Keratinocyte (primary cell): Measurements from ENCODE around the gene MANEAL. TPM values are rescaled to one million over a fixed set of nuclear protein-coding genes. Genes with fewer than 3 reads are reported as not detected.

Experiments used
- DNase-seq: peaks from one replicate; pipeline ENCODE4 v3.0.0-alpha.2; 2011; ENCODE audit warnings: low read depth, missing footprints, low spot score
- FAIRE-seq: peaks from 2 replicates; lab custom pipeline; 2011; peaks lifted over from hg19 to GRCh38; lab: Jason Lieb, UNC
- H2AFZ ChIP-seq: 2 replicates; pipeline ENCODE4 v1.6.0; 2012; ENCODE audit warnings: low read length, control low read depth, inconsistent platforms; ENCODE audit not compliant: control insufficient read depth
- H3K27ac ChIP-seq: 2 replicates; pipeline ENCODE4 v1.5.1; 2011; ENCODE audit warnings: low read length; ENCODE audit not compliant: control insufficient read depth, insufficient read depth
- H3K27me3 ChIP-seq: 3 replicates; pipeline ENCODE4 v1.6.0; 2011; ENCODE audit warnings: low read length; ENCODE audit not compliant: control insufficient read depth, insufficient read depth; ENCODE audit errors: extremely low read depth
- H3K36me3 ChIP-seq, 2 experiments: 2 replicates in 1 of 2; 3 replicates in 1 of 2; pipeline ENCODE4 v1.5.1; 2011; ENCODE audit warnings: low read length in 2 of 2, mild to moderate bottlenecking in 1 of 2; ENCODE audit not compliant: control insufficient read depth in 2 of 2, insufficient read depth in 2 of 2; ENCODE audit errors: extremely low read depth in 1 of 2
- H3K4me1 ChIP-seq: 3 replicates; pipeline ENCODE4 v1.5.1; 2011; ENCODE audit warnings: low read length; ENCODE audit not compliant: control insufficient read depth, insufficient read depth; ENCODE audit errors: extremely low read depth
- H3K4me2 ChIP-seq: 3 replicates; pipeline ENCODE4 v1.6.0; 2011; ENCODE audit warnings: low read depth, low read length; ENCODE audit not compliant: control insufficient read depth, insufficient read depth; ENCODE audit errors: extremely low read depth
- H3K4me3 ChIP-seq, 3 experiments: fragments of 200-600 bp in 1 of 3; sonication (generic) in 1 of 3; 2 replicates in 2 of 3; 3 replicates in 1 of 3; pipeline ENCODE4 v1.5.1; 2011 to 2016; ENCODE audit warnings: low read length in 3 of 3, mild to moderate bottlenecking in 3 of 3, control low read depth in 2 of 3, inconsistent platforms in 1 of 3, low read depth in 1 of 3, mixed read lengths in 1 of 3, mixed run types in 1 of 3, moderate library complexity in 1 of 3; ENCODE audit not compliant: control insufficient read depth in 2 of 3, insufficient read depth in 2 of 3; ENCODE audit errors: extremely low read depth in 1 of 3
- H3K79me2 ChIP-seq: 2 replicates; pipeline ENCODE4 v1.6.0; 2012; ENCODE audit warnings: low read length; ENCODE audit not compliant: control insufficient read depth, insufficient read depth
- H3K9ac ChIP-seq: 3 replicates; pipeline ENCODE4 v1.6.0; 2011; ENCODE audit warnings: low read length; ENCODE audit not compliant: control insufficient read depth, insufficient read depth; ENCODE audit errors: extremely low read depth
- H3K9me1 ChIP-seq: 3 replicates; pipeline ENCODE4 v1.6.0; 2011; ENCODE audit warnings: low read length; ENCODE audit not compliant: control insufficient read depth, insufficient read depth; ENCODE audit errors: extremely low read depth
- H3K9me3 ChIP-seq: 2 replicates; pipeline ENCODE4 v1.5.1; 2012; ENCODE audit warnings: low read depth, low read length; ENCODE audit not compliant: control insufficient read depth
- H4K20me1 ChIP-seq: 3 replicates; pipeline ENCODE4 v1.6.0; 2011; ENCODE audit warnings: low read length; ENCODE audit not compliant: control insufficient read depth, insufficient read depth; ENCODE audit errors: extremely low read depth
- CTCF ChIP-seq, 3 experiments: IDR thresholded peaks in 1 of 3; conservative IDR thresholded peaks in 1 of 3; optimal IDR thresholded peaks in 1 of 3; 2 replicates in 2 of 3; 3 replicates in 1 of 3; pipeline versions ENCODE3 to v1.5.1; 2011; ENCODE audit warnings: low read length in 3 of 3, mild to moderate bottlenecking in 3 of 3, moderate library complexity in 2 of 3, control low read depth in 1 of 3, inconsistent platforms in 1 of 3; ENCODE audit not compliant: insufficient read depth in 2 of 3; ENCODE audit errors: extremely low read depth in 1 of 3
- EZH2 ChIP-seq: IDR thresholded peaks from one replicate; pipeline ENCODE4 v1.6.1; 2012; ENCODE audit warnings: inconsistent platforms, mild to moderate bottlenecking, low read length, moderate library complexity
- dilution Hi-C: fragments of 300-500 bp; cut with MboI; formaldehyde crosslinking; loops from one replicate; pipeline ENCODE4 v1.7.0; 2020; ENCODE audit warnings: low sequenced_read_pairs; ENCODE audit not compliant: extremely low pct_ligation_motif_present
- polyA plus RNA-seq, 5 experiments: library from polyadenylated mRNA; depleted of rRNA in 3 of 5; stranded (reverse) in 3 of 5; stranded (forward) in 1 of 5; unstranded in 1 of 5; fragments of >200 nt; gene quantifications; 1 replicate in 1 of 5; 2 replicates in 3 of 5; 3 replicates in 1 of 5; pipeline versions ENCODE4 v1.2.1 to v1.2.3, GENCODE V29; 2011 to 2012; ENCODE audit warnings: missing spikeins in 2 of 5, low read depth in 1 of 5, low replicate concordance in 1 of 5

Gene MANEAL
- polyA plus RNA-seq, 1 donor (not counting 4 experiments of a cell fraction or from before 2014, with no cell fraction given): 0.37 TPM

- no peaks in the 10 kb centered on the region for H3K9me3 ChIP-seq
- dilution Hi-C loops: no loop called here
- no peak for TF ChIP-seq CTCF (optimal IDR thresholded peaks at IDR 0.05 in 1 of 3, IDR thresholded peaks at IDR 0.05 in 1 of 3, conservative IDR thresholded peaks at IDR 0.05 in 1 of 3; ENCODE audit: extremely low read depth in 1 of 3, insufficient read depth in 2 of 3, low read length in 3 of 3)
- TF ChIP-seq EZH2: no peak
- H2AFZ ChIP-seq: no peak overlapping the region
- peak overlapping the region; percentile 27 for H3K4me2 ChIP-seq
- H3K4me3 ChIP-seq: no peak overlapping the region
- no peaks in the 10 kb centered on the region for H3K9me1 ChIP-seq
- no peaks in the 10 kb centered on the region for H4K20me1 ChIP-seq
- H3K79me2 ChIP-seq: no peaks in the 10 kb centered on the region
- DNase-seq (no peak), FAIRE-seq (no peak)
- H3K27me3 ChIP-seq: peaks cover 53% of the 10 kb centered on the region
- no peak overlapping the region for H3K27ac ChIP-seq
- H3K4me1 ChIP-seq: no peaks in the 10 kb centered on the region
- H3K9ac ChIP-seq: no peak overlapping the region
- no peaks in the 10 kb centered on the region for H3K36me3 ChIP-seq
Measured at GRCh38 chr1:37752583-37753471, 40.8 kb upstream of the MANEAL start.

DNA sequence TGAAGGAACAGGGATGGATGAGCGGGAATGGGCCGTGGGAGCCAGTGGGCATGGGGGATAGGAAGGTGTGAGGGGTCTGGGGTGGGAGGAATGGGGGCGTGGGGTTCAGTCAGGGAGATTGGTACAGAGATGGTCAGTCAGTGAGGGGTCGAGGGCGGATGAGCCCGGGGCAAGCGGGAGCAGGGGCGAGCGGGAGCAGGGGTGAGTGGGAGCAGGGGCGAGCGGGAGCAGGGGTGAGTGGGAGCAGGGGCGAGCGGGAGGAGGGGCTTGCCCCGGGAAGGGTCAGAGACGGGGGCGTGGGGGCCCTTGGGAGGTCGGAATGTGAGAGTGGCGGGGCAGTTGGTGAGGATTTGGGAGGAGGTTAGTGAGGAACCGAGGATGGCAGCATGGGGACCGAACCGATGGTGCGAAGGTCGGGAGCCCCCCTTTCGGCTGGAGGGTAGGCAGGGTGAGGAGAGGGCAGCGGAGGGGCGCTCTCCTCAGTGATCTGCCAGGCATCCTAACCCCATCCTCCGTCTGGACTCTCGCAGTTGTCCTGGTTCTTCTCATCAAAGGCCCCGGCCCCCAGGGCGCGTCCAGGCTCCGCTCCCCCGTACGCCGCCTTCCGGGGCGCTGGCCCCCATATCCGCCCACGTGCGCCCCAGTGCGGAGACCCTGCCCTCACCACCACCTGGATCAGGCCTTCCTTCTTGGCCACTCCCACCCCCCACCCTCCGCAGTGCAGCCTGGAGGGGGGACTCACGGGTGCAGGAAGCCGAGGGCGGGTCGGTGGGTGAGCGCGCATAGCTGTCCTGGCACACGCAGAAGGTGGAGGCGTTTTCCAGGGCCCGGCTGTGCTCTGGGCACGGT lies 40.0 kb upstream of the MANEAL start:
- Histone ChIP-seq H3K27ac (no peak overlapping the region), H3K79me2 (no peaks in the 10 kb centered on the region), H2AFZ (no peak overlapping the region), H3K4me2 (no peak overlapping the region), H3K36me3 (no peaks in the 10 kb centered on the region), H3K27me3 (peaks cover 53% of the 10 kb centered on the region), H3K4me3 (no peak overlapping the region), H3K9me3 (no peaks in the 10 kb centered on the region), H3K9me1 (no peaks in the 10 kb centered on the region), H3K4me1 (no peaks in the 10 kb centered on the region), H3K9ac (no peak overlapping the region), H4K20me1 (no peaks in the 10 kb centered on the region)
- no peak for FAIRE-seq
- DNase-seq: no peak
- TF ChIP-seq EZH2 (peak; percentile 98), CTCF (optimal IDR thresholded peaks at IDR 0.05 in 1 of 3, IDR thresholded peaks at IDR 0.05 in 1 of 3, conservative IDR thresholded peaks at IDR 0.05 in 1 of 3; ENCODE audit: extremely low read depth in 1 of 3, insufficient read depth in 2 of 3, low read length in 3 of 3) (no peak)
- dilution Hi-C loops: no loop called here
